Sigmoid colon (tissue), 7 donors: Measurements from ENCODE around the gene GPC1. TPM values are rescaled to one million over a fixed set of nuclear protein-coding genes. Genes with fewer than 3 reads are reported as not detected.
A peak's percentile ranks its signal among the peaks of the same experiment; 100 is the strongest.
"Not testable (repeated sequence)": the region's sequence is repeated elsewhere in the genome, so short reads cannot be mapped to it uniquely, and the experiment has no call there.

ENCODE experiments used
- DNase-seq: peaks from one replicate; pipeline ENCODE4 v3.0.0-alpha.2; 2019
- H3K27ac ChIP-seq, 4 donors: fragments of 200-600 bp; sonication (generic); one replicate each; pipeline ENCODE4 v1.5.1; 2016 to 2019; ENCODE audit warnings: mild to moderate bottlenecking in 1 of 4
- H3K27me3 ChIP-seq, 3 donors: fragments of 200-600 bp; sonication (generic); one replicate each; pipeline ENCODE4 v1.5.1; 2019; ENCODE audit warnings: mild to moderate bottlenecking in 1 of 3
- H3K36me3 ChIP-seq, 4 donors: fragments of 200-600 bp; sonication (generic); one replicate each; pipeline ENCODE4 v1.5.1; 2016 to 2019
- H3K4me1 ChIP-seq, 4 donors: fragments of 200-600 bp; sonication (generic); one replicate each; pipeline ENCODE4 v1.5.1; 2017 to 2019
- H3K4me3 ChIP-seq, 4 donors: fragments of 200-600 bp; sonication (generic); one replicate each; pipeline ENCODE4 v1.5.1; 2017 to 2019; ENCODE audit warnings: mild to moderate bottlenecking in 2 of 4, moderate library complexity in 1 of 4
- H3K9me3 ChIP-seq, 4 donors: fragments of 200-600 bp in 3 of 4; sonication (generic) in 3 of 4; one replicate each; pipeline versions ENCODE4 v1.5.1 to v1.6.1; 2013 to 2019
- CTCF ChIP-seq, 4 experiments: fragments of 450-650 bp in 3 of 4; fragments of 200-600 bp in 1 of 4; IDR thresholded peaks; one replicate each; pipeline ENCODE4 v1.5.1; 2016 to 2019; ENCODE audit warnings: antibody characterized with exemption in 4 of 4, mild to moderate bottlenecking in 3 of 4, moderate library complexity in 2 of 4
- EP300 ChIP-seq, 4 donors: sonication (generic); formaldehyde crosslinking; IDR thresholded peaks; one replicate each; pipeline ENCODE4 v1.6.1; 2017; ENCODE audit warnings: antibody characterized with exemption in 4 of 4
- POLR2A ChIP-seq, 2 donors: fragments of 450-650 bp; IDR thresholded peaks; one replicate each; pipeline ENCODE4 v1.6.1; 2016; ENCODE audit warnings: antibody characterized with exemption in 2 of 2, mild to moderate bottlenecking in 2 of 2, moderate library complexity in 2 of 2
- POLR2AphosphoS5 ChIP-seq, 4 donors: sonication (generic); formaldehyde crosslinking; IDR thresholded peaks; one replicate each; pipeline ENCODE4 v1.6.1; 2017; ENCODE audit warnings: antibody characterized with exemption in 4 of 4
- WGBS, 2 donors: extraction: QIAGEN DNeasy Blood & Tissue Kit; methylation state at CpG; one replicate each; pipeline ENCODE4 v1.1.7; 2013; 5-methylcytosine and 5-hydroxymethylcytosine counted together
- intact Hi-C: fragments of 100-400 bp; cut with DNase I; formaldehyde crosslinking; loops from one replicate; pipeline ENCODE4 v1.15.1; 2023
- polyA plus RNA-seq, 3 donors: library from polyadenylated mRNA; stranded (reverse); fragments of 200-250 nt; gene quantifications; one replicate each; pipeline ENCODE4 v1.2.3, GENCODE V29; 2013
- total RNA-seq, 4 donors: library from RNA; depleted of rRNA; stranded (reverse); fragments of >200 nt; gene quantifications; one replicate each; pipeline ENCODE4 v1.1.0, GENCODE V29; 2016
- donor health status: healthy with polysubstance abuse.
- donor health status: Bipolar disorder and iron deficiency.
- donor health status: healthy.

The GPC1 gene
- total and polyA plus RNA-seq, 7 donors, result 3.0 to 30.7 (median 15.8) TPM

DNA sequence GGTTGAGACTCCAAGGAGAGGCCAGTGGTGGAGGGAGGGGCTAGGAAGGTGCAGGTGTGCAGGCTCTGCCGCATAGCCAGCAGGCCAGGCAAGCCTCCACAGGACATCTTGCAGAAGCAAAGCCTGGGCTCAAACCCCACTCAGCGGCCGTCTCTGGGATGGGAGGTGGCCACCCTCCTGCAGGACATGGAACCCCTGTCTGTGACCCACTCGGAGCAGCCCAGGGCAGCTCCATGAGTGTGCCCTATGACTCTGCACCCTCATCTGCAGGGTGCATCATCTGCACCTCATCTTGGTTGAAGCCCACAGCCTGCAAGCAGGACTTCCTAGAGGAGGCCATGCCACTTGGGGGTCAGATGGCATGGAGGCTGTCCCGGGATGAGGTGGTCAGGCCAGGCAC, 46.3 kb downstream of the GPC1 start:
- H3K36me3 ChIP-seq, result no peaks in the 10 kb centered on the region
- no peaks in the 10 kb centered on the region for H3K4me1 ChIP-seq
- intact Hi-C loops, result no loop called here
- DNase-seq, result no peak
- WGBS, 2 donors, result 94 to 96% methylated on average over 5 of the region's 5 CpGs
- H3K4me3 ChIP-seq, result no peak overlapping the region
- TF ChIP-seq POLR2AphosphoS5 (IDR thresholded peaks at IDR 0.05) (no peak), POLR2A (IDR thresholded peaks at IDR 0.05) (no peak), EP300 (IDR thresholded peaks at IDR 0.05) (no peak), CTCF (IDR thresholded peaks at IDR 0.05) (no peak)
- H3K9me3 ChIP-seq, result peaks cover 0 to 1% (median 0%) of the 10 kb centered on the region in 4 donors
- H3K27me3 ChIP-seq, result no peaks in the 10 kb centered on the region
- H3K27ac ChIP-seq, result no peak overlapping the region

- no peaks in the 10 kb centered on the region for H3K36me3 ChIP-seq
- intact Hi-C loops, result no loop called here
- H3K9me3 ChIP-seq, result peaks cover 0 to 3% (median 0%) of the 10 kb centered on the region in 4 donors
- H3K27ac ChIP-seq, result no peak overlapping the region
- no peaks in the 10 kb centered on the region for H3K27me3 ChIP-seq
- TF ChIP-seq POLR2AphosphoS5 (IDR thresholded peaks at IDR 0.05) (no peak), POLR2A (IDR thresholded peaks at IDR 0.05) (no peak), EP300 (IDR thresholded peaks at IDR 0.05) (no peak)
- no peaks in the 10 kb centered on the region for H3K4me1 ChIP-seq
- WGBS, 2 donors, result 90 to 96% methylated on average over 11 of the region's 11 CpGs
- H3K4me3 ChIP-seq, result no peak overlapping the region
- DNase-seq, result no peak
Measured at GRCh38 chr2:240482141-240482540, 46.7 kb downstream of the GPC1 start.

DNA sequence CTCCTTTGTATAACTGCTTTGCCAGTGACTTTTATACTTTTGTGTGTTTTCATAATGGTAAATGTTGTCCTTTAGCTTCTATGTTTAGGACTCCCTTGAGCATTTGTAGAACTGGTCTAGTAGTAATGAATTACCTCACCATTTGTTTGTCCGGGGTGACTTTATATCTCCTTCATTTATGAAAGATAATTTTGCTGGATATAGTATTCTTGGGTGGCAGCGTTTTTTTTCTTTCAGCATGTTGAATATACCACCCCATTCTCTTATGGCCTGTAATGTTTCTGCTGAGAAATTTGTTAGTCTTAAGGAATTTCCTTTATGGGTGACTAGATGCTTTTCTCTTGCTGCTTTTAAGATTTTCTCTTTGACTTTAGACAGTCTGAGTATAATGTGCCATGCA, 56.0 kb downstream of the GPC1 start:
- TF ChIP-seq POLR2AphosphoS5 (IDR thresholded peaks at IDR 0.05) (no peak), CTCF (IDR thresholded peaks at IDR 0.05) (no peak), EP300 (IDR thresholded peaks at IDR 0.05) (no peak), POLR2A (IDR thresholded peaks at IDR 0.05) (no peak)
- Histone ChIP-seq H3K27ac (no peak overlapping the region), H3K27me3 (no peaks in the 10 kb centered on the region), H3K9me3 (peaks cover 0 to 10% (median 5%) of the 10 kb centered on the region in 4 donors), H3K4me3 (no peak overlapping the region), H3K36me3 (no peaks in the 10 kb centered on the region), H3K4me1 (no peaks in the 10 kb centered on the region)
- 83% methylated on average over 2 of the region's 2 CpGs for WGBS, 2 donors
- intact Hi-C loops, result no loop called here
- no peak for DNase-seq

GRCh38 chr2:240494194-240494793, 58.8 kb downstream of the GPC1 start:
- WGBS, 2 donors, result 91% methylated on average over 1 of the region's 1 CpG
- intact Hi-C loops, result no loop called here
- DNase-seq, result no peak
- H3K36me3 ChIP-seq, result no peaks in the 10 kb centered on the region
- H3K9me3 ChIP-seq, result peaks cover 0 to 4% (median 1%) of the 10 kb centered on the region in 4 donors
- no peak overlapping the region for H3K4me3 ChIP-seq
- H3K4me1 ChIP-seq, result no peaks in the 10 kb centered on the region
- TF ChIP-seq EP300 (IDR thresholded peaks at IDR 0.05), result no peak
- TF ChIP-seq POLR2AphosphoS5 (IDR thresholded peaks at IDR 0.05), result no peak
- H3K27me3 ChIP-seq, result no peaks in the 10 kb centered on the region
- no peak overlapping the region for H3K27ac ChIP-seq

DNA sequence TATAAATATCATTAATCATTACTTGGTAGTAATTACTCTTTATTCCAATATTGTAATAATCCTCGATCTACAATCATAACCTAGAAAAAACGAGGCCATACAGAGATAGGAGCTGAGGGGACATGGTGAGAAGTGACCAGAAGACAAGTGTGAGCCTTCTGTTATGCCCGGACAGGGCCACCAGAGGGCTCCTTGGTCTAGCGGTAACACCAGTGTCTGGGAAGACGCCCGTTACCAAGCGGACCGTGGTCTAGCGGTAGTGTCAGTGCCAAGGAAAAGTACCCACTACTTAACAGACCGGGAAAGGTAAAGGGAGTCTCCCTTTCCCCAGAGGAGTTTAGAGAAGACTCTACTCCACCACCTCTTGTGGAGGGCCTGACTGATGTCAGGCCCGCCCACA, 59.5 kb downstream of the GPC1 start:
- TF ChIP-seq CTCF (IDR thresholded peaks at IDR 0.05), result peak in 1 of 4 experiments; percentile 15

GRCh38 chr2:240497082-240497481, 61.6 kb downstream of the GPC1 start:
- H3K9me3 ChIP-seq, H3K27me3 ChIP-seq, H3K4me1 ChIP-seq, DNase-seq, H3K4me3 ChIP-seq, intact Hi-C loops, H3K27ac ChIP-seq, H3K36me3 ChIP-seq: not testable (repeated sequence)
- WGBS, 2 donors, result 98 to 99% methylated on average over 7 of the region's 7 CpGs

More for the DNA sequence above, 59.5 kb downstream of the GPC1 start:
- DNase-seq, H3K27ac ChIP-seq, H3K4me1 ChIP-seq, H3K36me3 ChIP-seq, H3K4me3 ChIP-seq, H3K27me3 ChIP-seq, intact Hi-C loops, H3K9me3 ChIP-seq: not testable (repeated sequence)
- 89 to 92% methylated on average over 11 of the region's 11 CpGs for WGBS, 2 donors
